Liver (tissue), 9 donors: ENCODE data around the gene DYNLT1. TPM values are rescaled to one million over a fixed set of nuclear protein-coding genes. Genes with fewer than 3 reads are reported as not detected.
A peak's percentile ranks its signal among the peaks of the same experiment; 100 is the strongest.

ENCODE experiments used
- DNase-seq: peaks from one replicate; pipeline ENCODE4 v3.0.0-alpha.2; 2017; ENCODE audit warnings: low spot score
- H3K27ac ChIP-seq, 2 donors: one replicate each; pipeline ENCODE4 v1.7.0; 2013; ENCODE audit warnings: inconsistent platforms in 2 of 2, low read length in 2 of 2, control low read depth in 1 of 2, low read depth in 1 of 2, mild to moderate bottlenecking in 1 of 2
- H3K27me3 ChIP-seq, 4 donors: one replicate each; pipeline versions ENCODE4 v1.6.1 to v1.7.0; 2013; ENCODE audit warnings: low read length in 3 of 4, inconsistent platforms in 1 of 4, mild to moderate bottlenecking in 1 of 4, moderate library complexity in 1 of 4; ENCODE audit not compliant: control insufficient read depth in 4 of 4, insufficient read depth in 4 of 4
- H3K36me3 ChIP-seq, 4 donors: one replicate each; pipeline versions ENCODE4 v1.6.1 to v1.7.0; 2013; ENCODE audit warnings: low read length in 3 of 4, mild to moderate bottlenecking in 3 of 4, low read depth in 1 of 4, moderate library complexity in 1 of 4; ENCODE audit not compliant: control insufficient read depth in 4 of 4, insufficient read depth in 3 of 4
- H3K4me1 ChIP-seq, 4 donors: one replicate each; pipeline versions ENCODE4 v1.6.1 to v1.7.0; 2013; ENCODE audit warnings: low read length in 3 of 4, mild to moderate bottlenecking in 3 of 4, moderate library complexity in 1 of 4; ENCODE audit not compliant: control insufficient read depth in 4 of 4, insufficient read depth in 4 of 4
- H3K4me3 ChIP-seq, 3 donors: one replicate each; pipeline versions ENCODE4 v1.6.1 to v1.7.0; 2013; ENCODE audit warnings: low read length in 3 of 3, control low read depth in 1 of 3, low read depth in 1 of 3, mild to moderate bottlenecking in 1 of 3
- H3K9ac ChIP-seq, 2 donors: one replicate each; pipeline ENCODE4 v1.7.0; 2013; ENCODE audit warnings: low read length in 2 of 2, mild to moderate bottlenecking in 2 of 2, moderate library complexity in 2 of 2, control low read depth in 1 of 2, low read depth in 1 of 2
- H3K9me3 ChIP-seq, 4 donors: one replicate each; pipeline versions ENCODE4 v1.6.1 to v1.7.0; 2013; ENCODE audit warnings: low read length in 3 of 4; ENCODE audit not compliant: control insufficient read depth in 4 of 4
- ATF3 ChIP-seq: IDR thresholded peaks from 2 replicates; pipeline ENCODE4 v1.6.1; 2016; ENCODE audit warnings: antibody characterized with exemption
- CTCF ChIP-seq: fragments of 150-350 bp; IDR thresholded peaks from 2 replicates; pipeline ENCODE4 v1.5.1; 2017; ENCODE audit warnings: improper control_type of control experiment, low read depth, low read length; ENCODE audit not compliant: missing input control
- EGR1 ChIP-seq, 2 donors: IDR thresholded peaks; 2 replicates each; pipeline ENCODE4 v1.6.1; 2016 to 2018; ENCODE audit warnings: antibody characterized with exemption in 2 of 2, low read depth in 2 of 2
- FOXA1 ChIP-seq: IDR thresholded peaks from 2 replicates; pipeline ENCODE4 v1.6.1; 2016; ENCODE audit warnings: antibody characterized with exemption
- FOXA2 ChIP-seq: IDR thresholded peaks from 2 replicates; pipeline ENCODE4 v1.6.1; 2016; ENCODE audit warnings: antibody characterized with exemption
- GABPA ChIP-seq, 2 donors: IDR thresholded peaks in 1 of 2; conservative IDR thresholded peaks in 1 of 2; 2 replicates each; pipeline ENCODE4 v1.6.1; 2016; ENCODE audit warnings: antibody characterized with exemption in 2 of 2, mild to moderate bottlenecking in 1 of 2, moderate library complexity in 1 of 2
- HNF4A ChIP-seq, 2 donors: conservative IDR thresholded peaks; 2 replicates each; pipeline ENCODE4 v1.6.1; 2016; ENCODE audit warnings: antibody characterized with exemption in 2 of 2, mild to moderate bottlenecking in 2 of 2
- HNF4G ChIP-seq: IDR thresholded peaks from 2 replicates; pipeline ENCODE4 v1.6.1; 2016; ENCODE audit warnings: antibody characterized with exemption
- JUND ChIP-seq, 2 donors: IDR thresholded peaks; 2 replicates each; pipeline ENCODE4 v1.6.1; 2016; ENCODE audit warnings: antibody characterized with exemption in 2 of 2
- MAX ChIP-seq: IDR thresholded peaks from 2 replicates; pipeline ENCODE4 v1.6.1; 2016; ENCODE audit warnings: antibody characterized with exemption
- NR2F2 ChIP-seq: IDR thresholded peaks from 2 replicates; pipeline ENCODE4 v1.6.1; 2016; ENCODE audit warnings: antibody characterized with exemption
- RAD21 ChIP-seq, 2 donors: IDR thresholded peaks; 2 replicates each; pipeline ENCODE4 v1.6.1; 2016; ENCODE audit warnings: antibody characterized with exemption in 2 of 2, mild to moderate bottlenecking in 2 of 2
- REST ChIP-seq: IDR thresholded peaks from 2 replicates; pipeline ENCODE4 v1.6.1; 2016; ENCODE audit warnings: antibody characterized with exemption, mild to moderate bottlenecking
- RXRA ChIP-seq, 2 donors: IDR thresholded peaks; 2 replicates each; pipeline ENCODE4 v1.6.1; 2017 to 2018; ENCODE audit warnings: antibody characterized with exemption in 2 of 2, mild to moderate bottlenecking in 1 of 2
- SP1 ChIP-seq: IDR thresholded peaks from 2 replicates; pipeline ENCODE4 v1.6.1; 2018; ENCODE audit warnings: antibody characterized with exemption, mild to moderate bottlenecking
- TAF1 ChIP-seq: conservative IDR thresholded peaks from 2 replicates; pipeline ENCODE4 v1.6.1; 2016; ENCODE audit warnings: antibody characterized with exemption, mild to moderate bottlenecking
- YY1 ChIP-seq: IDR thresholded peaks from 2 replicates; pipeline ENCODE4 v1.6.1; 2016; ENCODE audit warnings: antibody characterized with exemption, mild to moderate bottlenecking
- ZBTB33 ChIP-seq: IDR thresholded peaks from 2 replicates; pipeline ENCODE4 v1.6.1; 2016; ENCODE audit warnings: antibody characterized with exemption
- WGBS: extraction: QIAGEN DNeasy Blood & Tissue Kit; methylation state at CpG from one replicate; pipeline ENCODE4 v1.1.7; 2013; 5-methylcytosine and 5-hydroxymethylcytosine counted together
- polyA plus RNA-seq, 2 donors: library from polyadenylated mRNA; stranded (reverse) in 1 of 2; unstranded in 1 of 2; fragments of 200-250 nt in 1 of 2; fragments of >200 nt in 1 of 2; fragmentation: Nextera tagmentation in 1 of 2; extraction: Ambion mirVana in 1 of 2; gene quantifications; one replicate each; pipeline versions ENCODE4 v1.2.1 to v1.2.3, GENCODE V29; 2013 to 2015
- total RNA-seq, 2 donors: library from RNA; depleted of rRNA; stranded (reverse); fragments of >200 nt; gene quantifications; one replicate each; pipeline ENCODE4 v1.2.3, GENCODE V29; 2014
- donor health status: healthy.
- donor health status: healthy.
- donor health status: healthy.
- donor health status: healthy.
- donor health status: healthy.

The DYNLT1 gene
- total and polyA plus RNA-seq, 4 donors, result 17.7 to 86.9 (median 38.3) TPM

- Histone ChIP-seq H3K9ac (no peak overlapping the region), H3K27me3 (no peaks in the 10 kb centered on the region), H3K27ac (no peak overlapping the region), H3K4me3 (no peak overlapping the region), H3K4me1 (peaks cover 0 to 18% (median 5%) of the 10 kb centered on the region in 4 donors), H3K36me3 (peaks cover 5 to 18% (median 10%) of the 10 kb centered on the region in 4 donors), H3K9me3 (no peaks in the 10 kb centered on the region)
- no peak for TF ChIP-seq HNF4A (conservative IDR thresholded peaks at IDR 0.05)
- 94% methylated on average over 17 of the region's 17 CpGs for WGBS
- DNase-seq, result peak; percentile 21
These were observed 16.0 kb downstream of the DYNLT1 start for GRCh38 chr6:158628542-158628941.

GRCh38 chr6:158627940-158628211 lies 16.7 kb downstream of the DYNLT1 start:
- 94% methylated on average over 9 of the region's 9 CpGs for WGBS
- Histone ChIP-seq H3K27ac (no peak overlapping the region), H3K36me3 (peaks cover 0 to 15% (median 9%) of the 10 kb centered on the region in 4 donors), H3K9ac (no peak overlapping the region), H3K4me1 (peaks cover 0 to 18% (median 5%) of the 10 kb centered on the region in 4 donors), H3K4me3 (no peak overlapping the region), H3K27me3 (no peaks in the 10 kb centered on the region), H3K9me3 (no peaks in the 10 kb centered on the region)
- TF ChIP-seq EGR1 (IDR thresholded peaks at IDR 0.05; ENCODE audit: low read depth in 2 of 2) (no peak), FOXA2 (no peak), HNF4A (conservative IDR thresholded peaks at IDR 0.05) (no peak), FOXA1 (no peak), NR2F2 (no peak), REST (no peak), YY1 (no peak), RXRA (IDR thresholded peaks at IDR 0.05) (no peak), ATF3 (no peak), RAD21 (IDR thresholded peaks at IDR 0.05) (no peak), ZBTB33 (no peak), JUND (IDR thresholded peaks at IDR 0.05) (no peak), HNF4G (no peak), CTCF (no peak), GABPA (IDR thresholded peaks at IDR 0.05 in 1 of 2, conservative IDR thresholded peaks at IDR 0.05 in 1 of 2) (no peak), MAX (no peak), SP1 (no peak), TAF1 (no peak)
- no peak for DNase-seq
